GM18520 (cell line): ENCODE results near the gene ZNF764.
"Not testable (repeated sequence)": the region's sequence is repeated elsewhere in the genome, so short reads cannot be mapped to it uniquely, and the experiment has no call there.

Experiments used
- ATAC-seq: cut with Tn5 transposase; IDR thresholded peaks from one replicate; pipeline ENCODE4 v1.9.1; 2021; ENCODE audit not compliant: unreplicated experiment

The ZNF764 gene

GRCh38 chr16:30528799-30529457 is 29.2 kb downstream of the ZNF764 start:
- no peak for ATAC-seq

DNA sequence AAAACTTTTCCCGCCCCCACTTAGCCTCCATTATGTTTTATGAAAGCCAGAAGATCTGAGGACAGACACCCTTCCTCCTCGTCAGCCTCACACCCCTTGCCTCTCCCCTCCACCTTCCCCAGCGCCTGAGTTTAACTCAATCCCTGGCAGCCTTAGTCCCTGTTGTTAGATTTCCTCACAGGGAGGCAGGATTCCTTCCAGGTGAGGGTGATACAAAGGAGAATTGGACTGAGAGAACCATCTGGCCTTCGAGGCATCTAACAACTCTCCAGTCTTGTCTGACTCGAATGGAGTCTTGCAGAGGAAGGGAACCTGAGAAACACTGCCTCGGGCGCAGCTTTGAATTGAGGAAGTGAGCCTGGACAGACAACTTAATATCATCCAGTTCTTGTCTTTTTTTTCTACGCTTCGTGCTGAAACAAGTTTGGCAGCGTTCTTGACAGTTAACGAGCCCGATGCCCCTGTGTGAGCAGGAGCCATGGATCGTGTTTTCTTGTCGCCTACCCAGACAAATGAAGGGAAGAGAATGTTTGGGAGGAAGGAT is 30.5 kb downstream of the ZNF764 start:
- ATAC-seq: no peak

DNA sequence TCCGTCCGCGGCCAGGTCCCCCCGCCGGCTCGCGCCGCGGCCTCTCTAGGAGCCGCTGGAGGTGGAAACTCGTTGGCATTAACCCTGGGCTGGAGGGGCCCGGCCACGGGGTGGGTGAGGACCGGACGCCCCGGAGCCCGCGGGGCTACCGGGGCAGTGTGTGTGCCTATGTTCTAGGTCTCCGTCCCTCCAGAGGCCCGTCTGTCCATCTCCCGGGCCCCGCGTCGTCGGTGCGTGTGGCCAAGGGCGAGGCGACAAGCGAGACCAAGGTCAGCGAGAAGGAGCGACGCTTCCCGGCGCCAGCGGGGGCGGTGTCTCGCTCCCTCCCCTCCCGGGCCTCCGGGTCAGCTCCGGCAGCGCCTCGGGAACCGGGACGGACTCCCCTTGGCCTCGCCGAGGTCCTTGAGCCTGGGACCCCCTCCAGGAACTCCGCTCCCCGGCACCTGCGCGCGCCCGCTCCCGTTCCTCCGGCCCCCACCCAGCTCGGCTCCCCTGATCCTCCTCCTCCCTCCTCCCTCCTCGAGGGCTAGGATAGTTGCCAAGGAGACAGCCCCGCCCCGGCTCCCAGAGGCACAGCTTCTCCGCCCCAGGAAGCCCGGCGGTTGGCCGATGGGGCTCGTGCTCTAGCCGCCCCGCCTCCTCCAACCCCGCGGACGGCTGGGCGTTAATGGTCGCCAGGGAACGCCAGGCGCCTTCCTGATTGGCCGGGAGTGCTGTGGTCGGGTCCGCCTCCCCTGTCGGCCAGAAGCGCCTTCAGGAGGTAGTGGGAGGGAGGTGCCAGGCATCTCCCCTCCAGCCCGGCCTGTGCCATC is 31.1 kb downstream of the ZNF764 start:
- peak; percentile 79 for ATAC-seq

GRCh38 chr16:30526137-30526822 is 31.9 kb downstream of the ZNF764 start, which contains the start of gene ZNF768:
Gene ZNF768, minus strand, starts transcription at chr16:30526566. Its CDS starts 153 bp downstream, at chr16:30526413.
- ATAC-seq: peak; percentile 15

DNA sequence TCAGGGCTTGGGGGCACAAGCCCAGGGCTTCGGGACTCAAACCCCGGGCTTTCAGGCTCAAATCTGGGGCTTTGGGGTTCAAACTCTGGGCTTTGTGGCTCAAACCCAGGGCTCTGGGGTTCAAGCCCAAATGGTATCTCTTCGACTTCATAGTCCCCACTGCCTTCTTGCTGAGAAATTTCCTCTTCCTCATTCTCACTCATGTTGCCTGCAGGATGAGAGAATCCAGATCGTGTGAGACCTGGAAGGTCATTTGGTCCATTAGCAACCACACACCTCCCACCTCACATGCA is 32.4 kb downstream of the ZNF764 start:
- ATAC-seq: no peak

- ATAC-seq: no peak
These were observed 33.3 kb downstream of the ZNF764 start for GRCh38 chr16:30524575-30525568.

GRCh38 chr16:30523768-30524574 is 34.2 kb downstream of the ZNF764 start:
- no peak for ATAC-seq

DNA sequence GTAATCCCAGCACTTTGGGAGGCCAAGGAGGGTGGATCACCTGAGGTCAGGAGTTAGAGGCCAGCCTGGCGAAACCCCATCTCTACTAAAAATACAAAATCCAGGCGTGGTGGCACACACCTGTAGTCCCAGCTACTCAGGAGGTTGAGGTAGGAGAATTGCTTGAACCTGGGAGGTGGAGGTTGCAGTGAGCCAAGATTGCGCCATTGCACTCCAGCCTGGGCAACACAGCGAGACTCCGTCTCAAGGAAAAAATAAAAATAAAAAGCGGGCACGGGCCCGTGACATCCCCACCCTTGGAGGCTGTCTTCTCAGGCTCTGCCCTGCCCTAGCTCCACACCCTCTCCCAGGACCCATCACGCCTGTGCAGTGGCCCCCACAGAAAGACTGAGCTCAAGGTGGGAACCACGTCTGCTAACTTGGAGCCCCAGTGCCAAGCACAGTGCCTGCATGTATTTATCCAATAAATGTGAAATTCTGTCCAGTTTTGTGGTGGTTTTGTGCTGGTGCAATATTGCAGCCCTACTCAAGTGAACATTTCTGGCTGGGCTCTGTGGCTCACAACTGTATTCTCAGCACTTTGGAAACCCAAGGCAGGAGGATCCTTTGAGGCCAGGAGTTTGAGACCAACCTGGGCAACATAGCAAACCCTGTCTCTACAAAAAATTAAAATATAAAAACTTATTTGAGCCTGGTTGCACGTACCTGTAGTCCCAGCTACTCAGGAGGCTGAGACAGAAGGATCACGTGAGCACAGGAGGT is 35.3 kb downstream of the ZNF764 start:
- ATAC-seq: not testable (repeated sequence)

GRCh38 chr16:30521873-30522641 is 36.1 kb downstream of the ZNF764 start:
- ATAC-seq: no peak

GRCh38 chr16:30521476-30521872 is 36.7 kb downstream of the ZNF764 start:
- no peak for ATAC-seq

DNA sequence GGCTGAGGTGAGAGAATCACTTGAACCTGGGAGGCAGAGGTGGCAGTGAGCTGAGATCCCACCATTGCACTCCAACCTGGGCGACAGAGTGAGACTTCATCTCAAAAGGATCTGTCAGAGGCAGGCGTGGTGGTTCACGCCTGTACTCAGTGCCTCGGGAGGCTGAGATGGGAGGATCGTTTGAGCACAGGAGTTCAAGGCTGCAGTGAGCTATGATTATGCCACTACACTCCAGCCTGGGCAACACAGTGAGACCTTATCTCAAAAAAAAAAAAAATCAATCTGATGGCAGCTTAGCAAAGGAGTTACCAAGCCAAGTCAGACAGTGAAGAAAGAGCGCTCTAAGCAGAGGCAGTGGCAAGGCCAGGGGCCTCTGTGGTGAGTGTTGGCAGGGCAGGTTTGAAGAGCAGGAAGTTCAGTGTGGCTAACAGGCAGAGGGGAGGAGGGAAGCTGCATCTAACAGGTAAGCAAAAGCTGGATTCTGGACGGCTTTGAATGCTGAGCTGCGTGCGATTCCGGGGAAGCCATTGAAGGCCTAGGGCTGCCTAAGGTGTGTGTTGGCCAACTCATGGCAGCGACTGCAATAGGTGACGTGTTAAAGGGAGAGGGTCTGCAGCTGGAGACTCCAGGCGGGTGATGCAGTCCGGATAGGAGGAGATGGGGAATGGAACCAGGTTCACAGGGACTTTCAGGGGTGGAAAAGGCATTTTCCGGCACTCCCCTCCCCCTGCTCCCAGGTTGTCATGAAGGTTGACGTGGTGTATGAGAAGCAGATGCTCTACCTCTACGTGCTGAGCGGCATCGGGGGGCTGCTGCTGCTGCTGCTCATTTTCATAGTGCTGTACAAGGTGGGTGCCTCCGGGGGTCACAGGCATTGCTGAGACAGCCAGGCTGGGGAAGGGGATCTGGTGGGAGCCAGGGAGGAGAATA is 38.8 kb downstream of the ZNF764 start:
- no peak for ATAC-seq

DNA sequence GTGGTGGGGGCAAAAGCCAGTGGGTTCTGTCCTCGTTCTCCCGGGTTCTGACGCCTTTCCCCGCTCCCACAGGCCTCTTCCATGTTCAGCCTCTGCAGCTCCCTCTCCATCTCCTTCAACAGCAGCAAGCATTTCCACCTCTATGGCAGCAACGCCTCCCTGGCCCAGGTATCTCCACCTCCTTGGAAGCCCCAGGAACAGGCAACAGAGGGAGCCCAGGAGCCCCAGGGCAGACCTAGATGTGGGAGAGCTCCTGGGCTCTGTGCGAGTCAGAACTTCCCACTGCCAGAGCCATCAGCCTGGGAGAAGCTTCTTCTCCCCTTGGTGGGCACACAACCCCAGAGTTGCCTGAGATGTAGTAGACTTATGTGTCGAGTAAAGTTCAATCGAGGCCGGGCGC is 39.6 kb downstream of the ZNF764 start:
- no peak for ATAC-seq

DNA sequence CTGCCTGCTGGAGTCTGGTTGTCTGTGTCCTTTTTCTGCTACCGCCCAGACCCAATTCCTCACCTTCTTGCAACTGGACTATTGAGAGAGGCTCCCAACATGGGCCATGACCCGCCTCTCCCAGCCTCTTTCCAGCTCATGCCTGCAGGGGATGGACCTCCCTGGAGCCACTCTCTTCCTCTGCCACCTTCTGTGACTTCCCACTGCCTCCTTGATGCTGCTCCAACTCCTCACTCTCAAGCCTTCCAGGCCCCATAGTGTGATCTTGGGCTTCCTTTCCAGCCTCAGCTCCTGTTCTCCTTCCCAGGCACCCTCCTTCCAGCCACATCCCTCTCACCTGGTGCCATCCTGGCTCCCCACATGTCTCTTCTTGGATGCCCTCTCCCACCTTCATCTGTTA is 42.9 kb downstream of the ZNF764 start:
- no peak for ATAC-seq

DNA sequence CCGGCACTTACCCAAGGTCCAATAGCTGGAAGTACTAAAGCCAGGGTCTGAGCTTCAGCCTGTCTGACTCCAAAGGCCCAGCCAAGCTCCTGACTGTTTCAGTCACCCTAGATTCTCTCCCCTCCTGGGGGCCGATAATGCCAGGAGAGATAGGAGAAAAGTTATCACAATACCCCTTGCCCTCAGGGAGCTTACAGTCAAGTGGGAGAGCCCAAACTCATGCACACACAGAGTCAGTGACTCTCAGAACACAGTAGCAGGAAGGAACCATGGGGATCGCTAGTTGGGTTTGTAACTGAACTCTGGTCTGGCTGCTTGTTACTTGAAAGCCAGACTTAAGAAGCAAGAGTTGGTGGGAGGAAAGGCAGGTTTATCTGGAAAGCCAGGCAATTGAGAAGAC is 46.7 kb downstream of the ZNF764 start:
- ATAC-seq: no peak

DNA sequence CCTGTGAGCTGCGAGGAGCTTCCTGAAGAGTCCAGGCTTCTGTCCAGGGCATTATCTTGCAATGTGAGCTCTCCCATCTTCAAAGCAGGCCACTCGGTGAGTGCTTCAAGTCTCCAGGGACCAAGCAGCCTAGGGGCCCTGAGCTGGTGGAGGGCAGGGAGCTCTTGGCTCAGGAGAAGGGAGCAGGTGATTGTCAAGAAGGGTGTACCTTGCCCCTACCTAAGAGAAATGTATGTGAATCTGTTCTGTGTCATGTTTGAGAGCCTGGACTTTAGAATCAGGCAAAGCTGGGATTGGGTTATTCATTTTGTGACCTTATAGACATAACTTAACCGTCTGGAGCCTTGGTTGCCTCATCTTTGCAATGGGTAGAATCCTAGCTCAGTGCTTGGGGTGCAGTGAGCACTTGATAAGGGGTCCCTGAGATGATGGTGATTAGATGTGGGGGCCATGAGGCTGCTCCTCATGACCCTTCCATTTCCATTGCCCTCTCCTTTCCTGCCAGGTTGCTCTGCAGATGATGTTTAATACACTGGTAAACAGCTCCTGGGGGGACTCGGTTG is 47.7 kb downstream of the ZNF764 start:
- no peak for ATAC-seq

DNA sequence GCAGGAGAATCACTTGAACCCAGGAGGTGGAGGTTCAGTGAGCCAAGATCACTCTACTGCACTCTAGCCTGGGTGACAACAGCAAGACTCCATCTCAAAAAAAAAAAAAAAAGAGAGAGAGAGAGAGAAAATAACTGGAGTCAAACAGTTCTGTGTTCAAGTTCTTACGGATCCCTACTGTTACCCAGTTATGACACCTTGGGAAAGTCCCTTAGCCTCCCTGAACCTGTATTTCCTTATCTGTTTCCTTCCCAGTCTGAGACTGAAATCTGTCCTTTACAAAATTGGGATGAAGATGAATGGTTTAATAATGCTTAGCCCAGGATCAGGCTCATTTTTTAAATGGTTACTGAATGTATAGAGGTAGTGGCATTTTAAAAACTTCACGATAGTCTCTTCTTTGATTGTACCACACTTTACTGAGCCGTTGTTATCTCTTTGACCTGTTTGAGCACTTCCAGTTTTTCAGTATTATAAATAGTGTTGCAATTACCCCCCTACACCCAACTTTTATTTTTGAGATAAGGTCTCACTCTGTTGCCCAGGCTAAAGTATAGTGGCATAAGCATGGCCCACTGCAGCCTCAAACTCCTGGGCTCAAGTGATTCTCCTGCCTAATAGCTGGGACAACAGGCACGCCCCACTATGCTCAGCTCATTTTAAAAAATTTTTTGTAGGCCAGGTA is 49.0 kb downstream of the ZNF764 start:
- ATAC-seq: no peak
